Liver (tissue), 9 donors: ENCODE data around the gene RHOH. TPM values are rescaled to one million over a fixed set of nuclear protein-coding genes. Genes with fewer than 3 reads are reported as not detected.

Source experiments
- DNase-seq: peaks from one replicate; pipeline ENCODE4 v3.0.0-alpha.2; 2017; ENCODE audit warnings: low spot score
- H3K27ac ChIP-seq, 2 donors: one replicate each; pipeline ENCODE4 v1.7.0; 2013; ENCODE audit warnings: inconsistent platforms in 2 of 2, low read length in 2 of 2, control low read depth in 1 of 2, low read depth in 1 of 2, mild to moderate bottlenecking in 1 of 2
- H3K27me3 ChIP-seq, 4 donors: one replicate each; pipeline versions ENCODE4 v1.6.1 to v1.7.0; 2013; ENCODE audit warnings: low read length in 3 of 4, inconsistent platforms in 1 of 4, mild to moderate bottlenecking in 1 of 4, moderate library complexity in 1 of 4; ENCODE audit not compliant: control insufficient read depth in 4 of 4, insufficient read depth in 4 of 4
- H3K36me3 ChIP-seq, 4 donors: one replicate each; pipeline versions ENCODE4 v1.6.1 to v1.7.0; 2013; ENCODE audit warnings: low read length in 3 of 4, mild to moderate bottlenecking in 3 of 4, low read depth in 1 of 4, moderate library complexity in 1 of 4; ENCODE audit not compliant: control insufficient read depth in 4 of 4, insufficient read depth in 3 of 4
- H3K4me1 ChIP-seq, 4 donors: one replicate each; pipeline versions ENCODE4 v1.6.1 to v1.7.0; 2013; ENCODE audit warnings: low read length in 3 of 4, mild to moderate bottlenecking in 3 of 4, moderate library complexity in 1 of 4; ENCODE audit not compliant: control insufficient read depth in 4 of 4, insufficient read depth in 4 of 4
- H3K4me3 ChIP-seq, 3 donors: one replicate each; pipeline versions ENCODE4 v1.6.1 to v1.7.0; 2013; ENCODE audit warnings: low read length in 3 of 3, control low read depth in 1 of 3, low read depth in 1 of 3, mild to moderate bottlenecking in 1 of 3
- H3K9ac ChIP-seq, 2 donors: one replicate each; pipeline ENCODE4 v1.7.0; 2013; ENCODE audit warnings: low read length in 2 of 2, mild to moderate bottlenecking in 2 of 2, moderate library complexity in 2 of 2, control low read depth in 1 of 2, low read depth in 1 of 2
- H3K9me3 ChIP-seq, 4 donors: one replicate each; pipeline versions ENCODE4 v1.6.1 to v1.7.0; 2013; ENCODE audit warnings: low read length in 3 of 4; ENCODE audit not compliant: control insufficient read depth in 4 of 4
- ATF3 ChIP-seq: IDR thresholded peaks from 2 replicates; pipeline ENCODE4 v1.6.1; 2016; ENCODE audit warnings: antibody characterized with exemption
- EGR1 ChIP-seq, 2 donors: IDR thresholded peaks; 2 replicates each; pipeline ENCODE4 v1.6.1; 2016 to 2018; ENCODE audit warnings: antibody characterized with exemption in 2 of 2, low read depth in 2 of 2
- FOXA1 ChIP-seq: IDR thresholded peaks from 2 replicates; pipeline ENCODE4 v1.6.1; 2016; ENCODE audit warnings: antibody characterized with exemption
- FOXA2 ChIP-seq: IDR thresholded peaks from 2 replicates; pipeline ENCODE4 v1.6.1; 2016; ENCODE audit warnings: antibody characterized with exemption
- GABPA ChIP-seq, 2 donors: IDR thresholded peaks in 1 of 2; conservative IDR thresholded peaks in 1 of 2; 2 replicates each; pipeline ENCODE4 v1.6.1; 2016; ENCODE audit warnings: antibody characterized with exemption in 2 of 2, mild to moderate bottlenecking in 1 of 2, moderate library complexity in 1 of 2
- HNF4A ChIP-seq, 2 donors: conservative IDR thresholded peaks; 2 replicates each; pipeline ENCODE4 v1.6.1; 2016; ENCODE audit warnings: antibody characterized with exemption in 2 of 2, mild to moderate bottlenecking in 2 of 2
- HNF4G ChIP-seq: IDR thresholded peaks from 2 replicates; pipeline ENCODE4 v1.6.1; 2016; ENCODE audit warnings: antibody characterized with exemption
- JUND ChIP-seq, 2 donors: IDR thresholded peaks; 2 replicates each; pipeline ENCODE4 v1.6.1; 2016; ENCODE audit warnings: antibody characterized with exemption in 2 of 2
- NR2F2 ChIP-seq: IDR thresholded peaks from 2 replicates; pipeline ENCODE4 v1.6.1; 2016; ENCODE audit warnings: antibody characterized with exemption
- RAD21 ChIP-seq, 2 donors: IDR thresholded peaks; 2 replicates each; pipeline ENCODE4 v1.6.1; 2016; ENCODE audit warnings: antibody characterized with exemption in 2 of 2, mild to moderate bottlenecking in 2 of 2
- RXRA ChIP-seq, 2 donors: IDR thresholded peaks; 2 replicates each; pipeline ENCODE4 v1.6.1; 2017 to 2018; ENCODE audit warnings: antibody characterized with exemption in 2 of 2, mild to moderate bottlenecking in 1 of 2
- SP1 ChIP-seq: IDR thresholded peaks from 2 replicates; pipeline ENCODE4 v1.6.1; 2018; ENCODE audit warnings: antibody characterized with exemption, mild to moderate bottlenecking
- TAF1 ChIP-seq: conservative IDR thresholded peaks from 2 replicates; pipeline ENCODE4 v1.6.1; 2016; ENCODE audit warnings: antibody characterized with exemption, mild to moderate bottlenecking
- YY1 ChIP-seq: IDR thresholded peaks from 2 replicates; pipeline ENCODE4 v1.6.1; 2016; ENCODE audit warnings: antibody characterized with exemption, mild to moderate bottlenecking
- WGBS: extraction: QIAGEN DNeasy Blood & Tissue Kit; methylation state at CpG from one replicate; pipeline ENCODE4 v1.1.7; 2013; 5-methylcytosine and 5-hydroxymethylcytosine counted together
- polyA plus RNA-seq, 2 donors: library from polyadenylated mRNA; stranded (reverse) in 1 of 2; unstranded in 1 of 2; fragments of 200-250 nt in 1 of 2; fragments of >200 nt in 1 of 2; fragmentation: Nextera tagmentation in 1 of 2; extraction: Ambion mirVana in 1 of 2; gene quantifications; one replicate each; pipeline versions ENCODE4 v1.2.1 to v1.2.3, GENCODE V29; 2013 to 2015
- total RNA-seq, 2 donors: library from RNA; depleted of rRNA; stranded (reverse); fragments of >200 nt; gene quantifications; one replicate each; pipeline ENCODE4 v1.2.3, GENCODE V29; 2014
- TF ChIP-seq, protein P1 (sequence below): fragments of 150-350 bp; IDR thresholded peaks from 2 replicates; pipeline ENCODE4 v1.5.1; 2017; ENCODE audit warnings: improper control_type of control experiment, low read depth, low read length; ENCODE audit not compliant: missing input control
- TF ChIP-seq, protein P2 (sequence below): IDR thresholded peaks from 2 replicates; pipeline ENCODE4 v1.6.1; 2016; ENCODE audit warnings: antibody characterized with exemption
- TF ChIP-seq, protein P3 (sequence below): IDR thresholded peaks from 2 replicates; pipeline ENCODE4 v1.6.1; 2016; ENCODE audit warnings: antibody characterized with exemption, mild to moderate bottlenecking
- TF ChIP-seq, protein P4 (sequence below): IDR thresholded peaks from 2 replicates; pipeline ENCODE4 v1.6.1; 2016; ENCODE audit warnings: antibody characterized with exemption
- donor health status: healthy.
- donor health status: healthy.
- donor health status: healthy.
- donor health status: healthy.
- donor health status: healthy.

RHOH gene
- total and polyA plus RNA-seq, 4 donors: 0.56 to 2.3 (median 1.3) TPM

DNA sequence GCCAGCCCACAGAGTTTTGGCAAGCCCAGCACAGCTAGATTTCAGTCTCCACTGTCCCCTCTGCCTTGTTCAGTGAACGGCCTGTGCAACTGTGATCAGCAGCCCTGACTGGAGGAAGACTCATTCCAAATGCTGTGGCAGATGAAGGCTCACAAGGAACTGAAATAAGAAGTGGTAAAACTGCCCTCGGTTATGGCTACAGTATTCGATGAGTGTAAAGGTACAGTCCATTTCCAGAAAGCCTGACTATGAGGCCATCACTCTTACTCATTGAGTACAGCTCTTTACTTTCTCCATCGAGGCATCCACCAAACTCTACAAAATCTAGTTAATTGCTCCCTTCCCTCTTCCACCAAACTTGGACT is 69.1 kb downstream of the RHOH start:
- H3K9ac ChIP-seq: no peak overlapping the region
- no peak overlapping the region for H3K27ac ChIP-seq
- TF ChIP-seq RAD21 (IDR thresholded peaks at IDR 0.05): no peak
- TF ChIP-seq, protein P1, sequence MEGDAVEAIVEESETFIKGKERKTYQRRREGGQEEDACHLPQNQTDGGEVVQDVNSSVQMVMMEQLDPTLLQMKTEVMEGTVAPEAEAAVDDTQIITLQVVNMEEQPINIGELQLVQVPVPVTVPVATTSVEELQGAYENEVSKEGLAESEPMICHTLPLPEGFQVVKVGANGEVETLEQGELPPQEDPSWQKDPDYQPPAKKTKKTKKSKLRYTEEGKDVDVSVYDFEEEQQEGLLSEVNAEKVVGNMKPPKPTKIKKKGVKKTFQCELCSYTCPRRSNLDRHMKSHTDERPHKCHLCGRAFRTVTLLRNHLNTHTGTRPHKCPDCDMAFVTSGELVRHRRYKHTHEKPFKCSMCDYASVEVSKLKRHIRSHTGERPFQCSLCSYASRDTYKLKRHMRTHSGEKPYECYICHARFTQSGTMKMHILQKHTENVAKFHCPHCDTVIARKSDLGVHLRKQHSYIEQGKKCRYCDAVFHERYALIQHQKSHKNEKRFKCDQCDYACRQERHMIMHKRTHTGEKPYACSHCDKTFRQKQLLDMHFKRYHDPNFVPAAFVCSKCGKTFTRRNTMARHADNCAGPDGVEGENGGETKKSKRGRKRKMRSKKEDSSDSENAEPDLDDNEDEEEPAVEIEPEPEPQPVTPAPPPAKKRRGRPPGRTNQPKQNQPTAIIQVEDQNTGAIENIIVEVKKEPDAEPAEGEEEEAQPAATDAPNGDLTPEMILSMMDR: no peak
- no peak for TF ChIP-seq HNF4G
- TF ChIP-seq YY1: no peak
- no peak for TF ChIP-seq GABPA (IDR thresholded peaks at IDR 0.05 in 1 of 2, conservative IDR thresholded peaks at IDR 0.05 in 1 of 2)
- TF ChIP-seq FOXA2: no peak
- TF ChIP-seq HNF4A (conservative IDR thresholded peaks at IDR 0.05): no peak
- TF ChIP-seq, protein P2, sequence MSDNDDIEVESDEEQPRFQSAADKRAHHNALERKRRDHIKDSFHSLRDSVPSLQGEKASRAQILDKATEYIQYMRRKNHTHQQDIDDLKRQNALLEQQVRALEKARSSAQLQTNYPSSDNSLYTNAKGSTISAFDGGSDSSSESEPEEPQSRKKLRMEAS: no peak
- TF ChIP-seq TAF1: no peak
- TF ChIP-seq, protein P3, sequence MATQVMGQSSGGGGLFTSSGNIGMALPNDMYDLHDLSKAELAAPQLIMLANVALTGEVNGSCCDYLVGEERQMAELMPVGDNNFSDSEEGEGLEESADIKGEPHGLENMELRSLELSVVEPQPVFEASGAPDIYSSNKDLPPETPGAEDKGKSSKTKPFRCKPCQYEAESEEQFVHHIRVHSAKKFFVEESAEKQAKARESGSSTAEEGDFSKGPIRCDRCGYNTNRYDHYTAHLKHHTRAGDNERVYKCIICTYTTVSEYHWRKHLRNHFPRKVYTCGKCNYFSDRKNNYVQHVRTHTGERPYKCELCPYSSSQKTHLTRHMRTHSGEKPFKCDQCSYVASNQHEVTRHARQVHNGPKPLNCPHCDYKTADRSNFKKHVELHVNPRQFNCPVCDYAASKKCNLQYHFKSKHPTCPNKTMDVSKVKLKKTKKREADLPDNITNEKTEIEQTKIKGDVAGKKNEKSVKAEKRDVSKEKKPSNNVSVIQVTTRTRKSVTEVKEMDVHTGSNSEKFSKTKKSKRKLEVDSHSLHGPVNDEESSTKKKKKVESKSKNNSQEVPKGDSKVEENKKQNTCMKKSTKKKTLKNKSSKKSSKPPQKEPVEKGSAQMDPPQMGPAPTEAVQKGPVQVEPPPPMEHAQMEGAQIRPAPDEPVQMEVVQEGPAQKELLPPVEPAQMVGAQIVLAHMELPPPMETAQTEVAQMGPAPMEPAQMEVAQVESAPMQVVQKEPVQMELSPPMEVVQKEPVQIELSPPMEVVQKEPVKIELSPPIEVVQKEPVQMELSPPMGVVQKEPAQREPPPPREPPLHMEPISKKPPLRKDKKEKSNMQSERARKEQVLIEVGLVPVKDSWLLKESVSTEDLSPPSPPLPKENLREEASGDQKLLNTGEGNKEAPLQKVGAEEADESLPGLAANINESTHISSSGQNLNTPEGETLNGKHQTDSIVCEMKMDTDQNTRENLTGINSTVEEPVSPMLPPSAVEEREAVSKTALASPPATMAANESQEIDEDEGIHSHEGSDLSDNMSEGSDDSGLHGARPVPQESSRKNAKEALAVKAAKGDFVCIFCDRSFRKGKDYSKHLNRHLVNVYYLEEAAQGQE: no peak
- no peak for TF ChIP-seq FOXA1
- no peak for TF ChIP-seq JUND (IDR thresholded peaks at IDR 0.05)
- no peaks in the 10 kb centered on the region for H3K27me3 ChIP-seq
- H3K4me3 ChIP-seq: no peak overlapping the region
- H3K4me1 ChIP-seq: no peaks in the 10 kb centered on the region
- DNase-seq: no peak
- 79% methylated on average over 4 of the region's 4 CpGs for WGBS
- no peaks in the 10 kb centered on the region for H3K9me3 ChIP-seq
- H3K36me3 ChIP-seq: no peaks in the 10 kb centered on the region

DNA sequence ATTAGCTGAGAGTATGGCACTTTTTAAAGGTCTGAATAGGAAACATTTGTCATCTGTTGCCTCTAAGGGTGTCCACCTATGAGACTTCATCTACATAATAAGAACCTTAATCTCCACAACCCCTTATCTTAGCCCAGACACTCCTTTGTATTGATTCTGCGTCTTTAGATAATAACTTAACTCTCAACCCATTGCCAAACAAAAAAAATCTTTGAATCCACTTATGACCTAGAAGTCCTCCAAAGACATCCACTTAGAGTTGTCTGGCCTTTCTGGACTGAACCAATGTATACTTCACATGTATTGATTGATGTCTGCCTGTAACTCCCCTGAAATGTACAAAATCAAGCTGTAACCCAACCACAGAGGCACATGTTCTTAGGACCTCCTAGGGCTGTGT is 72.3 kb downstream of the RHOH start:
- H3K27ac ChIP-seq: no peak overlapping the region
- H3K4me3 ChIP-seq: no peak overlapping the region
- DNase-seq: no peak
- no peak overlapping the region for H3K9ac ChIP-seq
- no peaks in the 10 kb centered on the region for H3K27me3 ChIP-seq
- H3K36me3 ChIP-seq: no peaks in the 10 kb centered on the region
- 6% methylated on average over 1 of the region's 1 CpG for WGBS
- no peaks in the 10 kb centered on the region for H3K9me3 ChIP-seq
- H3K4me1 ChIP-seq: no peaks in the 10 kb centered on the region
- TF ChIP-seq, protein P2: no peak
- TF ChIP-seq, protein P1: no peak
- no peak for TF ChIP-seq HNF4G
- no peak for TF ChIP-seq JUND (IDR thresholded peaks at IDR 0.05)
- TF ChIP-seq RAD21 (IDR thresholded peaks at IDR 0.05): no peak
- TF ChIP-seq YY1: no peak
- TF ChIP-seq, protein P3: no peak
- TF ChIP-seq ATF3: no peak
- TF ChIP-seq FOXA1: no peak
- TF ChIP-seq SP1: no peak
- TF ChIP-seq RXRA (IDR thresholded peaks at IDR 0.05): no peak
- no peak for TF ChIP-seq NR2F2
- TF ChIP-seq TAF1: no peak
- no peak for TF ChIP-seq FOXA2
- no peak for TF ChIP-seq EGR1 (IDR thresholded peaks at IDR 0.05; ENCODE audit: low read depth in 2 of 2)
- no peak for TF ChIP-seq HNF4A (conservative IDR thresholded peaks at IDR 0.05)
- TF ChIP-seq, protein P4, sequence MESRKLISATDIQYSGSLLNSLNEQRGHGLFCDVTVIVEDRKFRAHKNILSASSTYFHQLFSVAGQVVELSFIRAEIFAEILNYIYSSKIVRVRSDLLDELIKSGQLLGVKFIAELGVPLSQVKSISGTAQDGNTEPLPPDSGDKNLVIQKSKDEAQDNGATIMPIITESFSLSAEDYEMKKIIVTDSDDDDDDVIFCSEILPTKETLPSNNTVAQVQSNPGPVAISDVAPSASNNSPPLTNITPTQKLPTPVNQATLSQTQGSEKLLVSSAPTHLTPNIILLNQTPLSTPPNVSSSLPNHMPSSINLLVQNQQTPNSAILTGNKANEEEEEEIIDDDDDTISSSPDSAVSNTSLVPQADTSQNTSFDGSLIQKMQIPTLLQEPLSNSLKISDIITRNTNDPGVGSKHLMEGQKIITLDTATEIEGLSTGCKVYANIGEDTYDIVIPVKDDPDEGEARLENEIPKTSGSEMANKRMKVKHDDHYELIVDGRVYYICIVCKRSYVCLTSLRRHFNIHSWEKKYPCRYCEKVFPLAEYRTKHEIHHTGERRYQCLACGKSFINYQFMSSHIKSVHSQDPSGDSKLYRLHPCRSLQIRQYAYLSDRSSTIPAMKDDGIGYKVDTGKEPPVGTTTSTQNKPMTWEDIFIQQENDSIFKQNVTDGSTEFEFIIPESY: no peak
